Ishikawa (cell line): ENCODE data around the gene CDR2.

Experiments used
- CREB1 ChIP-seq: IDR thresholded peaks from 2 replicates; pipeline ENCODE4 v1.6.1; 2012; ENCODE audit warnings: low read depth
- EGR1 ChIP-seq: IDR thresholded peaks from 2 replicates; pipeline ENCODE4 v1.6.1; 2012
- EP300 ChIP-seq: IDR thresholded peaks from 2 replicates; pipeline ENCODE4 v1.6.1; 2012; ENCODE audit warnings: borderline replicate concordance
- REST ChIP-seq: IDR thresholded peaks from 2 replicates; pipeline ENCODE4 v1.6.1; 2012; ENCODE audit warnings: low read depth, mild to moderate bottlenecking

GRCh38 chr16:22342082-22342481, 32.3 kb downstream of the CDR2 start:
- no peak for TF ChIP-seq REST
- no peak for TF ChIP-seq CREB1
- TF ChIP-seq EGR1, result no peak
- TF ChIP-seq EP300, result no peak
